DOHH2 (cell line): ENCODE results near the gene ACOT9.

ENCODE experiments used
- CTCF ChIP-seq: fragments of 200-600 bp; sonication (generic); IDR thresholded peaks from one replicate; pipeline ENCODE4 v1.5.1; 2014; ENCODE audit warnings: antibody characterized with exemption, mild to moderate bottlenecking, low read depth, low read length; ENCODE audit not compliant: poor library complexity, severe bottlenecking
- EZH2phosphoT487 ChIP-seq: fragments of 200-600 bp; sonication (generic); IDR thresholded peaks from 2 replicates; pipeline ENCODE4 v1.6.1; 2017; ENCODE audit warnings: borderline replicate concordance, mild to moderate bottlenecking, antibody characterized with exemption, low read length, moderate library complexity, mixed read lengths

GRCh38 chrX:23766650-23767551 is 23.8 kb upstream of the ACOT9 start:
- TF ChIP-seq CTCF (no peak), EZH2phosphoT487 (no peak)
